ENCODE results near the gene ALDH1L1. TPM values are rescaled to one million over a fixed set of nuclear protein-coding genes. Genes with fewer than 3 reads are reported as not detected.

The ALDH1L1 gene
- total and polyA plus RNA-seq, 2 of the 13 experiments (the other 11 are each of a cell fraction or from before 2014, with no cell fraction given) = 11.2 to 28.7 TPM

GRCh38 chr3:126109146-126109879, 71.1 kb downstream of the ALDH1L1 start:
- ATAC-seq = no peak
- POLR2A ChIA-PET = no interaction called here
- peaks cover 3 to 7% of the 10 kb centered on the region in 2 experiments; a peak in 3 of 5 replicates for H3K36me3 ChIP-seq (replicated peaks in 1 of 2; ENCODE audit: control insufficient read depth in 1 of 2, insufficient read depth in 2 of 2, low read length in 2 of 2)

GRCh38 chr3:126108676-126109050, 71.7 kb downstream of the ALDH1L1 start:
- DNase-seq (ENCODE audit: low spot score) (no peak), FAIRE-seq (no peak), ATAC-seq (no peak)
- 94% methylated on average over 5 of the region's 5 CpGs for WGBS (ENCODE audit: low lambda C conversion rate)
- no peak overlapping the region for H3K9ac ChIP-seq (ENCODE audit: insufficient read depth, low read depth, low read length)
- intact Hi-C loops (cut with micrococcal nuclease; ENCODE audit: unreplicated experiment) (no loop called here), in situ Hi-C loops (cut with HindIII; ENCODE audit: extremely low pct_ligation_motif_present, low pct_unique_long_range_greater_than_20kb) (no loop called here)
- no peak overlapping the region for H3K27ac ChIP-seq (ENCODE audit: extremely low read length, insufficient read depth, low read length)
- H3K4me1 ChIP-seq (ENCODE audit: insufficient read depth, low read length) = no peaks in the 10 kb centered on the region
- no peaks in the 10 kb centered on the region for H3K27me3 ChIP-seq (ENCODE audit: control insufficient read depth in 1 of 2, insufficient read depth in 2 of 2, low read length in 2 of 2)
- CTCF ChIA-PET (ENCODE audit: low intra/inter-chr PET ratio, low total read pairs) = no interaction called here
- no peak overlapping the region for H3K4me2 ChIP-seq (ENCODE audit: low read depth, low read length)
- H2AFZ ChIP-seq (ENCODE audit: low read length) = no peak overlapping the region
- H4K20me1 ChIP-seq (ENCODE audit: insufficient read depth, low read length) = no peaks in the 10 kb centered on the region
- POLR2A ChIA-PET = no interaction called here
- no peaks in the 10 kb centered on the region for H3K9me3 ChIP-seq (ENCODE audit: low read length)
- BruUV-seq (replicated peaks) = no TSS peak
- H3K4me3 ChIP-seq (replicated peaks in 1 of 3; ENCODE audit: insufficient read depth in 1 of 3, low read depth in 2 of 3, low read length in 3 of 3) = no peak overlapping the region
- no peaks in the 10 kb centered on the region for H3K79me2 ChIP-seq (ENCODE audit: insufficient read depth, low read length)
- H3K36me3 ChIP-seq (replicated peaks in 1 of 2; ENCODE audit: control insufficient read depth in 1 of 2, insufficient read depth in 2 of 2, low read length in 2 of 2) = peaks cover 3 to 7% of the 10 kb centered on the region in 2 experiments; a peak in 3 of 5 replicates
- no peak for TF ChIP-seq ZNF776 (CRISPR knock-in tag; IDR thresholded peaks at IDR 0.05)
- TF ChIP-seq CHD4 (IDR thresholded peaks at IDR 0.05; ENCODE audit: borderline replicate concordance, low read length) = no peak
- no peak for TF ChIP-seq GTF2F1 (IDR thresholded peaks at IDR 0.05; ENCODE audit: low read length)
- TF ChIP-seq ZNF382 (CRISPR knock-in tag; IDR thresholded peaks at IDR 0.05; ENCODE audit: borderline replicate concordance) = no peak
- no peak for TF ChIP-seq HES4 (CRISPR knock-in tag; IDR thresholded peaks at IDR 0.05; ENCODE audit: borderline replicate concordance)
- TF ChIP-seq RAD51 (IDR thresholded peaks at IDR 0.05; ENCODE audit: borderline replicate concordance) = no peak
- TF ChIP-seq ATAD3A (CRISPR knock-in tag; IDR thresholded peaks at IDR 0.05) = no peak
- no peak for TF ChIP-seq SPEN (CRISPR knock-in tag; IDR thresholded peaks at IDR 0.05; ENCODE audit: low read depth)
- TF ChIP-seq ZNF350 (CRISPR knock-in tag; IDR thresholded peaks at IDR 0.05; ENCODE audit: borderline replicate concordance, low read depth) = no peak
- no peak for TF ChIP-seq ZNF431 (CRISPR knock-in tag; IDR thresholded peaks at IDR 0.05; ENCODE audit: borderline replicate concordance, low read depth)
- no peak for TF ChIP-seq ZNF142 (CRISPR knock-in tag; IDR thresholded peaks at IDR 0.05)
- no peak for TF ChIP-seq ZFP82 (CRISPR knock-in tag; IDR thresholded peaks at IDR 0.05; ENCODE audit: borderline replicate concordance)

More at GRCh38 chr3:126109146-126109879, 71.1 kb downstream of the ALDH1L1 start:
- no peak for FAIRE-seq
- H3K79me2 ChIP-seq (ENCODE audit: insufficient read depth, low read length) = no peaks in the 10 kb centered on the region
- H3K27ac ChIP-seq (ENCODE audit: extremely low read length, insufficient read depth, low read length) = no peak overlapping the region
- 91% methylated on average over 12 of the region's 13 CpGs for WGBS (ENCODE audit: low lambda C conversion rate)
- no peak overlapping the region for H2AFZ ChIP-seq (ENCODE audit: low read length)
- H4K20me1 ChIP-seq (ENCODE audit: insufficient read depth, low read length) = no peaks in the 10 kb centered on the region
- TF ChIP-seq REL (CRISPR knock-in tag; conservative IDR thresholded peaks at IDR 0.05) (no peak), ZNF788 (CRISPR knock-in tag; IDR thresholded peaks at IDR 0.05; ENCODE audit: borderline replicate concordance) (no peak), KLF11 (CRISPR knock-in tag; IDR thresholded peaks at IDR 0.05) (no peak)
- no peaks in the 10 kb centered on the region for H3K27me3 ChIP-seq (ENCODE audit: control insufficient read depth in 1 of 2, insufficient read depth in 2 of 2, low read length in 2 of 2)
- intact Hi-C loops (cut with micrococcal nuclease; ENCODE audit: unreplicated experiment) = no loop called here
- no peak overlapping the region for H3K4me3 ChIP-seq (replicated peaks in 1 of 3; ENCODE audit: insufficient read depth in 1 of 3, low read depth in 2 of 3, low read length in 3 of 3)
- H3K9ac ChIP-seq (ENCODE audit: insufficient read depth, low read depth, low read length) = no peak overlapping the region
- DNase-seq (ENCODE audit: low spot score) = no peak
- no TSS peak for BruUV-seq (replicated peaks)
- in situ Hi-C loops (cut with HindIII; ENCODE audit: extremely low pct_ligation_motif_present, low pct_unique_long_range_greater_than_20kb) = no loop called here
- no peaks in the 10 kb centered on the region for H3K4me1 ChIP-seq (ENCODE audit: insufficient read depth, low read length)
- CTCF ChIA-PET (ENCODE audit: low intra/inter-chr PET ratio, low total read pairs) = no interaction called here
- no peaks in the 10 kb centered on the region for H3K9me3 ChIP-seq (ENCODE audit: low read length)
- H3K4me2 ChIP-seq (ENCODE audit: low read depth, low read length) = no peak overlapping the region

Measured in HepG2 (cell line).